MM.1S (cell line): ENCODE results near the gene ANKRD60.

Experiments used
- EZH2 ChIP-seq: fragments of 300-600 bp; sonication (generic); optimal IDR thresholded peaks from 2 replicates; pipeline ENCODE3; 2017; ENCODE audit warnings: low read depth, mild to moderate bottlenecking, antibody characterized with exemption, low read length, mixed read lengths
- EZH2phosphoT487 ChIP-seq: fragments of 300-600 bp; sonication (generic); IDR thresholded peaks from 2 replicates; pipeline ENCODE4 v1.6.1; 2018; ENCODE audit warnings: antibody characterized with exemption, low read length
- TF ChIP-seq, protein P1 (sequence below): fragments of 300-600 bp; sonication (generic); IDR thresholded peaks from 2 replicates; pipeline ENCODE4 v1.5.1; 2016; ENCODE audit warnings: antibody characterized with exemption, low read length, mixed read lengths

GRCh38 chr20:58228484-58229197 is at the start of gene ANKRD60:
- no peak for TF ChIP-seq EZH2
- TF ChIP-seq, protein P1, sequence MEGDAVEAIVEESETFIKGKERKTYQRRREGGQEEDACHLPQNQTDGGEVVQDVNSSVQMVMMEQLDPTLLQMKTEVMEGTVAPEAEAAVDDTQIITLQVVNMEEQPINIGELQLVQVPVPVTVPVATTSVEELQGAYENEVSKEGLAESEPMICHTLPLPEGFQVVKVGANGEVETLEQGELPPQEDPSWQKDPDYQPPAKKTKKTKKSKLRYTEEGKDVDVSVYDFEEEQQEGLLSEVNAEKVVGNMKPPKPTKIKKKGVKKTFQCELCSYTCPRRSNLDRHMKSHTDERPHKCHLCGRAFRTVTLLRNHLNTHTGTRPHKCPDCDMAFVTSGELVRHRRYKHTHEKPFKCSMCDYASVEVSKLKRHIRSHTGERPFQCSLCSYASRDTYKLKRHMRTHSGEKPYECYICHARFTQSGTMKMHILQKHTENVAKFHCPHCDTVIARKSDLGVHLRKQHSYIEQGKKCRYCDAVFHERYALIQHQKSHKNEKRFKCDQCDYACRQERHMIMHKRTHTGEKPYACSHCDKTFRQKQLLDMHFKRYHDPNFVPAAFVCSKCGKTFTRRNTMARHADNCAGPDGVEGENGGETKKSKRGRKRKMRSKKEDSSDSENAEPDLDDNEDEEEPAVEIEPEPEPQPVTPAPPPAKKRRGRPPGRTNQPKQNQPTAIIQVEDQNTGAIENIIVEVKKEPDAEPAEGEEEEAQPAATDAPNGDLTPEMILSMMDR, result no peak
- TF ChIP-seq EZH2phosphoT487, result no peak
